OCI-LY7 (cell line): ENCODE measurements around the gene SBF2. TPM values are rescaled to one million over a fixed set of nuclear protein-coding genes. Genes with fewer than 3 reads are reported as not detected.

Source experiments
- BruUV-seq: library from RNA; stranded (reverse); fragments of 400-500 nt; replicated peaks from 2 replicates; lab custom pipeline; 2021; lab: Mats Ljungman, UMichigan
- CTCF ChIA-PET: fragments of 300-600 bp; sonication (Branson Sonifier 250); formaldehyde crosslinking; loops from one replicate; lab custom pipeline; 2022; ENCODE audit warnings: antibody characterized with exemption; ENCODE audit not compliant: unreplicated experiment; lab: Charles Lee
- POLR2A ChIA-PET: fragments of 300-600 bp; sonication (Branson Sonifier 250); formaldehyde crosslinking; loops from one replicate; lab custom pipeline; 2022; ENCODE audit warnings: antibody characterized with exemption; lab: Charles Lee
- DNase-seq: peaks from one replicate; pipeline ENCODE4 v3.0.0-alpha.2; 2015; ENCODE audit warnings: low spot score
- H2AFZ ChIP-seq: fragments of 200-600 bp; sonication (generic), shearing (Covaris generic); 2 replicates; pipeline ENCODE4 v1.6.1; 2014; ENCODE audit warnings: mild to moderate bottlenecking, antibody characterized with exemption, low read length, moderate library complexity
- H3K27ac ChIP-seq: fragments of 200-600 bp; sonication (generic); 2 replicates; pipeline ENCODE4 v1.5.1; 2014; ENCODE audit warnings: mixed run types, low read depth, mild to moderate bottlenecking, moderate library complexity, low read length, inconsistent platforms; ENCODE audit not compliant: poor library complexity, severe bottlenecking
- H3K36me3 ChIP-seq: fragments of 200-600 bp; sonication (generic); 2 replicates; pipeline ENCODE4 v1.6.1; 2014; ENCODE audit warnings: mild to moderate bottlenecking, antibody characterized with exemption, low read length, moderate library complexity, mixed read lengths; ENCODE audit not compliant: insufficient read depth
- H3K4me1 ChIP-seq: fragments of 200-600 bp; sonication (generic); 2 replicates; pipeline ENCODE4 v1.5.1; 2014; ENCODE audit warnings: mild to moderate bottlenecking, low read length; ENCODE audit not compliant: insufficient read depth, poor library complexity, severe bottlenecking
- H3K4me2 ChIP-seq: fragments of 200-600 bp; sonication (generic); 2 replicates; pipeline ENCODE4 v1.6.1; 2014; ENCODE audit warnings: mild to moderate bottlenecking, low read length
- H3K4me3 ChIP-seq: fragments of 200-600 bp; sonication (generic); 2 replicates; pipeline ENCODE4 v1.5.1; 2014; ENCODE audit warnings: mild to moderate bottlenecking, low read depth, low read length; ENCODE audit not compliant: poor library complexity, severe bottlenecking
- H3K79me2 ChIP-seq: fragments of 200-600 bp; sonication (generic); 2 replicates; pipeline ENCODE4 v1.6.1; 2016; ENCODE audit warnings: low read depth, mild to moderate bottlenecking, low read length, moderate library complexity, mixed read lengths; ENCODE audit not compliant: insufficient read depth
- H3K9me2 ChIP-seq: fragments of 200-600 bp; sonication (generic); 2 replicates; pipeline ENCODE4 v1.6.1; 2016; ENCODE audit warnings: mild to moderate bottlenecking, low read length, mixed read lengths; ENCODE audit not compliant: insufficient read depth
- H3K9me3 ChIP-seq: fragments of 200-600 bp; sonication (generic); 2 replicates; pipeline ENCODE4 v1.6.1; 2014; ENCODE audit warnings: mild to moderate bottlenecking, mixed run types, low read length, mixed read lengths
- H4K20me1 ChIP-seq: fragments of 200-600 bp; sonication (generic); 2 replicates; pipeline ENCODE4 v1.6.1; 2014; ENCODE audit warnings: mild to moderate bottlenecking, antibody characterized with exemption, low read length, moderate library complexity, mixed read lengths; ENCODE audit not compliant: insufficient read depth
- EZH2phosphoT487 ChIP-seq: fragments of 200-600 bp; sonication (generic); IDR thresholded peaks from 2 replicates; pipeline ENCODE4 v1.6.1; 2018; ENCODE audit warnings: low read depth, borderline replicate concordance, mild to moderate bottlenecking, mixed run types, antibody characterized with exemption, low read length, moderate library complexity, mixed read lengths
- intact Hi-C: fragments of 100-400 bp; cut with micrococcal nuclease; formaldehyde crosslinking; loops from one replicate; pipeline ENCODE4 v1.10.0; 2022; ENCODE audit not compliant: unreplicated experiment
- total RNA-seq, 2 experiments: library from RNA; depleted of rRNA in 1 of 2; stranded (reverse); fragments of >200 nt in 1 of 2; shearing (Covaris generic) in 1 of 2; gene quantifications; 2 replicates each; pipeline ENCODE4 v1.2.3, GENCODE V29; 2014 to 2022
- TF ChIP-seq, protein P1 (sequence below): fragments of 200-600 bp; sonication (generic); conservative IDR thresholded peaks from 2 replicates; pipeline ENCODE4 v1.5.1; 2014; ENCODE audit warnings: mild to moderate bottlenecking, antibody characterized with exemption, low read length, moderate library complexity, mixed read lengths

Gene SBF2
- total RNA-seq, 2 experiments from 2014 or later = 12.9 to 14.3 TPM

DNA sequence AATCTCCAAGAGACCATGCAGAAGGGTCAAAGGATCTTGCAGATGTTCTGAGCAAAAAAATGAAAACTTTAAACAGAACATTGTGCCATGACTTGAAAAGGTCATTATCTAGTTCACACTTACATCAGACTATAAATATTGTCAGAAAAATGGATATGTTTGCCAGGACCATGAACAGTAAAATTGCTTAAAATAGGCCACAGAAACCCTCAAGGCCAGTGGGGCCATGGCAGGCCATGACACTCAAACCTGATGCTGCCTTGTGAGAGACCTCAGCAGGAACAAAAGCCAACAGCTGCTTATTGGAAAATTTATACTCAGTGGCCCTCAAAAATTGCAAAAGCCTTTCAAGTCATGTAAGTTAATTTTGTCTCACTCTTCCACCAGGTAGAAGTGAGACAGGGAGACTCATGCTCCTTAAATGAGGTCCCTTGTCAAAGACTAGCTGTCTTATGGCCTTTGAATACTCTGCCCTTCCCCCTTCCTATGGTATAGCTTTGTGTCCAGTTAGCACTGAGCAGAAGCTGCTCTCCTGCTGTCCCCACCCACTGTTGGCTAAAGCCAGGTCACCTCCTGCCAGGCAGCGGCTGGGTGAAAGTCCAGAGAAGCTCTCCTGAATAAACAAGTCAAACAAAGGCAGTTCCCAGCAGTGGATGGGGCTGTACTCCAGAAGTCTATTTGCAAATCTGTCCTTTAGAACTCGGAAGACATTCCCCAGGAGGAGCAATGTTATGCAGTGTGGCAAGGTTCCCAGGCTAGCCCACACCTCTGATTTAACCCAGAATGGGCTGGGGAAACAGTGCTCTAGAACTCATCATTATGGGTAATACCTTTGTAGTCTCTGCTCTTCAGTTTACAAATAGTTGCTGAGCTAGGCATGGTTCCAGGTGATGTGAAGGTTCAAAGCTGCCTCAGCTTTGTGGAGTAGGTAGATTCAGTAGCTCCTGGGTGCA is 32.3 kb upstream of the SBF2 start:
- no peak for TF ChIP-seq EZH2phosphoT487
- TF ChIP-seq, protein P1, sequence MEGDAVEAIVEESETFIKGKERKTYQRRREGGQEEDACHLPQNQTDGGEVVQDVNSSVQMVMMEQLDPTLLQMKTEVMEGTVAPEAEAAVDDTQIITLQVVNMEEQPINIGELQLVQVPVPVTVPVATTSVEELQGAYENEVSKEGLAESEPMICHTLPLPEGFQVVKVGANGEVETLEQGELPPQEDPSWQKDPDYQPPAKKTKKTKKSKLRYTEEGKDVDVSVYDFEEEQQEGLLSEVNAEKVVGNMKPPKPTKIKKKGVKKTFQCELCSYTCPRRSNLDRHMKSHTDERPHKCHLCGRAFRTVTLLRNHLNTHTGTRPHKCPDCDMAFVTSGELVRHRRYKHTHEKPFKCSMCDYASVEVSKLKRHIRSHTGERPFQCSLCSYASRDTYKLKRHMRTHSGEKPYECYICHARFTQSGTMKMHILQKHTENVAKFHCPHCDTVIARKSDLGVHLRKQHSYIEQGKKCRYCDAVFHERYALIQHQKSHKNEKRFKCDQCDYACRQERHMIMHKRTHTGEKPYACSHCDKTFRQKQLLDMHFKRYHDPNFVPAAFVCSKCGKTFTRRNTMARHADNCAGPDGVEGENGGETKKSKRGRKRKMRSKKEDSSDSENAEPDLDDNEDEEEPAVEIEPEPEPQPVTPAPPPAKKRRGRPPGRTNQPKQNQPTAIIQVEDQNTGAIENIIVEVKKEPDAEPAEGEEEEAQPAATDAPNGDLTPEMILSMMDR = no peak
- no peaks in the 10 kb centered on the region for H3K36me3 ChIP-seq
- no peak overlapping the region for H3K4me3 ChIP-seq
- intact Hi-C loops = no loop called here
- DNase-seq = no peak
- H3K79me2 ChIP-seq = no peaks in the 10 kb centered on the region
- H3K9me3 ChIP-seq = no peaks in the 10 kb centered on the region
- H3K4me2 ChIP-seq = no peak overlapping the region
- no peaks in the 10 kb centered on the region for H4K20me1 ChIP-seq
- H3K9me2 ChIP-seq = no peaks in the 10 kb centered on the region
- no peak overlapping the region for H3K27ac ChIP-seq
- H3K4me1 ChIP-seq = peaks cover 9% of the 10 kb centered on the region
- BruUV-seq = no TSS peak
- H2AFZ ChIP-seq = peak overlapping the region; percentile 25; the same call in 1 of the 2 replicates
- ChIA-PET CTCF (interaction anchor here (1.0 to 1.5 kb wide), 3 partner anchors 8 to 118 kb away, joined by 3 read pairs; no protein-coding TSS in a partner anchor), POLR2A (interaction anchor here (0.9 kb wide), 1 partner anchor 125 kb away, joined by 4 read pairs; no protein-coding TSS in a partner anchor)

DNA sequence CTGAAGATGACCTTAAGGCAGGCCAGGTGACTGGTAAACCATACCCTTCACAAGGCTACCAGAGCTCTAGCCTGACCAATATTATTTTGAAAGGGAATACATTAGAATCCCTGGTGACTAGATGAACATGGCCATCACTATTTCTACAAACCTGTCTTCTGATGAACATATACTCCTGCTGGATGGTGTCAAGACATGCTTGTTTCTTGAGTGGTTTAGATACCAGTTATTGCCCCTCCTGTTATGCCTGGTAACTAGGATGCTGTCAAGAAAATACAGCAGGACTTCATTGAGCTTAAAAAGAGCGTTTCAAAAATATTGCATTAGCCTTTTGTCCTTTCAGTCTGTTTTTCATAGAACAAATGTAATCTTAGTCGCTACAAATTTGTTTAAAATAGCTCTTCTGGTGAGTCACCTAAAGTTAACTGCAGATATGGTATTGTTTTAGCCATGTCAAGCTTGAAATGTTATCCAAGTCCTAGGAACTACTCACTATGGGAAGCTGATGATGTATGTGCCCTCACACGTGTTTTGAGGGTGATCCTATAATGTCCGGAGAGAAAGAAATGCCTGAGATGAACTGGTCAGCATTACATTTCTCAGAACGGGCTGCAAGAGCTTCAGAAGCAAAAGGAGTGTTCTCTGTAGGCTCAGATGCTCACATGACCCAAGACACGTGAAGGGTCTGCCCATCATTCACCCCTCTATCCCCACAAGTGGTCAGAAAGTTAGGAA is 31.4 kb upstream of the SBF2 start:
- BruUV-seq = no TSS peak
- Histone ChIP-seq H3K27ac (no peak overlapping the region), H3K4me2 (no peak overlapping the region), H2AFZ (peak overlapping the region; percentile 25; the same call in 1 of the 2 replicates), H3K4me3 (no peak overlapping the region), H4K20me1 (no peaks in the 10 kb centered on the region), H3K9me2 (no peaks in the 10 kb centered on the region), H3K36me3 (no peaks in the 10 kb centered on the region), H3K9me3 (no peaks in the 10 kb centered on the region), H3K79me2 (no peaks in the 10 kb centered on the region), H3K4me1 (peaks cover 16% of the 10 kb centered on the region)
- TF ChIP-seq, protein P1 = no peak
- no peak for TF ChIP-seq EZH2phosphoT487
- DNase-seq = no peak
- POLR2A ChIA-PET = interaction anchor here (0.8 to 1.4 kb wide), 2 partner anchors 49 to 124 kb away, joined by 3 read pairs; no protein-coding TSS in a partner anchor
- CTCF ChIA-PET = interaction anchor here (1.4 to 1.5 kb wide), 2 partner anchors 9 to 118 kb away, joined by 3 read pairs; no protein-coding TSS in a partner anchor
- intact Hi-C loops = no loop called here
